ENCODE data around the gene SPG21. TPM values are rescaled to one million over a fixed set of nuclear protein-coding genes. Genes with fewer than 3 reads are reported as not detected.

Gene SPG21
- total and polyA plus RNA-seq, 2 of the 13 experiments (the other 11 are each of a cell fraction or from before 2014, with no cell fraction given), result 36.7 to 42.4 TPM

DNA sequence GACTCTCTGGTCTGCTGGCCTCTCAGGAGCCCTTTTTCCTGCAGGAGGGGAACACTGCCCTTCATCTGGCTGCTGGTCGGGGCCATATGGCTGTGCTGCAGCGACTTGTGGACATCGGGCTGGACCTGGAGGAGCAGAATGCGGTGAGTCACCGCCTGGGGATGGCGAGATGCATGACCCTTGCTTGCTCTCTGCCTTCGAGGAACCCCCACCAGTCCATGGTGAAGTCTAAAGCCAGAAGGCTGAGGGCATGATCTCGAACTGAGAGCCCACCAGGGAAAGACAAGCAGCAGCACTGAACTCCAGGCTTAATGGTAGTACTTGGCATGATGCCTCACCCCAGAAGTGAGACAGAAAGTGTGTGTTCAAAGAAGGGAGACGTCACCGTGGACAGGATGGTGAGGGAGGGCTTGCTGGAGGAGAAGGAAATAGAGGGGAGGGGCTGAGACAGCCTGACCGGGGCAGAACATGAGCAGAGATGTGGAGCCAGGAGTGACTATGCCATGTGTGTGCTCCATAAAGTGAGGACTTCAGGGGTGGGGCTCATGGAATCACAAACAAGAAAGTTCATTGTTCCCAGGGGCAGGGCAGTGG lies 58.8 kb downstream of the SPG21 start:
- in situ Hi-C loops (cut with HindIII; ENCODE audit: extremely low pct_ligation_motif_present, low pct_unique_long_range_greater_than_20kb), result no loop called here

More for the DNA sequence above, 58.8 kb downstream of the SPG21 start:
- H3K27ac ChIP-seq (ENCODE audit: extremely low read length, insufficient read depth, low read length), result no peak overlapping the region
- no peaks in the 10 kb centered on the region for H3K79me2 ChIP-seq (ENCODE audit: insufficient read depth, low read length)
- ATAC-seq, result peak; percentile 53
- TF ChIP-seq, protein P1, sequence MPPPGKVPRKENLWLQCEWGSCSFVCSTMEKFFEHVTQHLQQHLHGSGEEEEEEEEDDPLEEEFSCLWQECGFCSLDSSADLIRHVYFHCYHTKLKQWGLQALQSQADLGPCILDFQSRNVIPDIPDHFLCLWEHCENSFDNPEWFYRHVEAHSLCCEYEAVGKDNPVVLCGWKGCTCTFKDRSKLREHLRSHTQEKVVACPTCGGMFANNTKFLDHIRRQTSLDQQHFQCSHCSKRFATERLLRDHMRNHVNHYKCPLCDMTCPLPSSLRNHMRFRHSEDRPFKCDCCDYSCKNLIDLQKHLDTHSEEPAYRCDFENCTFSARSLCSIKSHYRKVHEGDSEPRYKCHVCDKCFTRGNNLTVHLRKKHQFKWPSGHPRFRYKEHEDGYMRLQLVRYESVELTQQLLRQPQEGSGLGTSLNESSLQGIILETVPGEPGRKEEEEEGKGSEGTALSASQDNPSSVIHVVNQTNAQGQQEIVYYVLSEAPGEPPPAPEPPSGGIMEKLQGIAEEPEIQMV (CRISPR knock-in tag; IDR thresholded peaks at IDR 0.05; ENCODE audit: low read depth), result no peak
- TF ChIP-seq THYN1 (CRISPR knock-in tag; IDR thresholded peaks at IDR 0.05; ENCODE audit: borderline replicate concordance, low read depth) (no peak), BCL6 (CRISPR knock-in tag; IDR thresholded peaks at IDR 0.05) (peak; percentile 39; the same call in 1 of the 2 replicates), NR1H2 (CRISPR knock-in tag; IDR thresholded peaks at IDR 0.05; ENCODE audit: borderline replicate concordance, low read depth) (no peak), AHR (CRISPR knock-in tag; IDR thresholded peaks at IDR 0.05) (no peak), ZNF883 (CRISPR knock-in tag; IDR thresholded peaks at IDR 0.05; ENCODE audit: not compliant biosample characterization) (no peak), FOSL2 (CRISPR knock-in tag; IDR thresholded peaks at IDR 0.05) (0 out of 2 replicates have a peak, but pooled peaks have one; percentile 36), STAG1 (CRISPR knock-in tag; IDR thresholded peaks at IDR 0.05) (no peak), ZKSCAN1 (IDR thresholded peaks at IDR 0.05; ENCODE audit: low read length) (no peak), ZNF558 (CRISPR knock-in tag; IDR thresholded peaks at IDR 0.05; ENCODE audit: borderline replicate concordance) (no peak), RARA (CRISPR knock-in tag; IDR thresholded peaks at IDR 0.05) (0 out of 2 replicates have a peak, but pooled peaks have one; percentile 26), NFYC (CRISPR knock-in tag; IDR thresholded peaks at IDR 0.05) (no peak), MTA3 (CRISPR knock-in tag; IDR thresholded peaks at IDR 0.05) (no peak)
- TF ChIP-seq, protein P2, sequence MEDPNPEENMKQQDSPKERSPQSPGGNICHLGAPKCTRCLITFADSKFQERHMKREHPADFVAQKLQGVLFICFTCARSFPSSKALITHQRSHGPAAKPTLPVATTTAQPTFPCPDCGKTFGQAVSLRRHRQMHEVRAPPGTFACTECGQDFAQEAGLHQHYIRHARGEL (CRISPR knock-in tag; IDR thresholded peaks at IDR 0.05), result no peak
- TF ChIP-seq, protein P3, sequence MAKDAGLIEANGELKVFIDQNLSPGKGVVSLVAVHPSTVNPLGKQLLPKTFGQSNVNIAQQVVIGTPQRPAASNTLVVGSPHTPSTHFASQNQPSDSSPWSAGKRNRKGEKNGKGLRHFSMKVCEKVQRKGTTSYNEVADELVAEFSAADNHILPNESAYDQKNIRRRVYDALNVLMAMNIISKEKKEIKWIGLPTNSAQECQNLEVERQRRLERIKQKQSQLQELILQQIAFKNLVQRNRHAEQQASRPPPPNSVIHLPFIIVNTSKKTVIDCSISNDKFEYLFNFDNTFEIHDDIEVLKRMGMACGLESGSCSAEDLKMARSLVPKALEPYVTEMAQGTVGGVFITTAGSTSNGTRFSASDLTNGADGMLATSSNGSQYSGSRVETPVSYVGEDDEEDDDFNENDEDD (CRISPR knock-in tag; IDR thresholded peaks at IDR 0.05; ENCODE audit: borderline replicate concordance), result no peak
- H4K20me1 ChIP-seq (ENCODE audit: insufficient read depth, low read length), result no peaks in the 10 kb centered on the region
- H3K4me2 ChIP-seq (ENCODE audit: low read depth, low read length), result peak overlapping the region; percentile 24; the same call in 1 of the 2 replicates
- WGBS (ENCODE audit: low lambda C conversion rate), result under 1% methylated on average over 11 of the region's 11 CpGs
- no TSS peak for BruUV-seq (replicated peaks)
- ChIA-PET POLR2A (no interaction called here), CTCF (ENCODE audit: low intra/inter-chr PET ratio, low total read pairs) (no interaction called here)
- no peak for DNase-seq (ENCODE audit: low spot score)
- no peaks in the 10 kb centered on the region for H3K9me3 ChIP-seq (ENCODE audit: low read length)
- H3K9ac ChIP-seq (ENCODE audit: insufficient read depth, low read depth, low read length), result no peak overlapping the region
- peaks cover 1 to 30% of the 10 kb centered on the region in 2 experiments; a peak in 3 of 5 replicates for H3K27me3 ChIP-seq (ENCODE audit: control insufficient read depth in 1 of 2, insufficient read depth in 2 of 2, low read length in 2 of 2)
- H3K4me1 ChIP-seq (ENCODE audit: insufficient read depth, low read length), result peaks cover 13% of the 10 kb centered on the region
- no peak overlapping the region for H2AFZ ChIP-seq (ENCODE audit: low read length)
- H3K36me3 ChIP-seq (replicated peaks in 1 of 2; ENCODE audit: control insufficient read depth in 1 of 2, insufficient read depth in 2 of 2, low read length in 2 of 2), result no peaks in the 10 kb centered on the region
- FAIRE-seq, result no peak
- intact Hi-C loops (cut with micrococcal nuclease; ENCODE audit: unreplicated experiment), result no loop called here
- H3K4me3 ChIP-seq (replicated peaks in 1 of 3; ENCODE audit: insufficient read depth in 1 of 3, low read depth in 2 of 3, low read length in 3 of 3), result no peak overlapping the region
